NCI-H187 treated with DMSO at 0.1 percent for 48 hours (cell line): ENCODE measurements around the gene EPHB4.
"Not testable (repeated sequence)": the region's sequence is repeated elsewhere in the genome, so short reads cannot be mapped to it uniquely, and the experiment has no call there.

Source experiments
- DNase-seq: peaks from one replicate; lab custom pipeline; 2025; lab: John Stamatoyannopoulos, UW

Gene EPHB4

GRCh38 chr7:100785878-100786277 lies 41.4 kb downstream of the EPHB4 start:
- no peak for DNase-seq

GRCh38 chr7:100783804-100784203 lies 43.5 kb downstream of the EPHB4 start:
- DNase-seq: no peak

GRCh38 chr7:100781255-100781654 lies 46.1 kb downstream of the EPHB4 start:
- DNase-seq: no peak

GRCh38 chr7:100779359-100779758 lies 48.0 kb downstream of the EPHB4 start:
- DNase-seq: no peak

- DNase-seq: no peak
These were observed 49.2 kb downstream of the EPHB4 start for GRCh38 chr7:100778061-100778621.

GRCh38 chr7:100773491-100773890 lies 53.8 kb downstream of the EPHB4 start:
- no peak for DNase-seq

GRCh38 chr7:100768784-100769183 lies 58.5 kb downstream of the EPHB4 start:
- DNase-seq: no peak

GRCh38 chr7:100765250-100765649 lies 62.1 kb downstream of the EPHB4 start:
- no peak for DNase-seq

GRCh38 chr7:100764841-100765240 lies 62.5 kb downstream of the EPHB4 start:
- DNase-seq: no peak

- DNase-seq: no peak
These were observed 63.7 kb downstream of the EPHB4 start for GRCh38 chr7:100763556-100764140.

GRCh38 chr7:100762841-100763240 lies 64.5 kb downstream of the EPHB4 start:
- not testable (repeated sequence) for DNase-seq

GRCh38 chr7:100759357-100760171 lies 67.8 kb downstream of the EPHB4 start:
- DNase-seq: no peak

- DNase-seq: no peak
These were observed 73.6 kb downstream of the EPHB4 start for GRCh38 chr7:100753750-100754149.

GRCh38 chr7:100752994-100753393 lies 74.3 kb downstream of the EPHB4 start:
- no peak for DNase-seq
